Femur (tissue), 1 donor: Measurements from ENCODE around the gene RBM25.

Source experiments
- DNase-seq: peaks from one replicate; pipeline ENCODE4 v3.0.0-alpha.2; 2017

RBM25 gene

GRCh38 chr14:73172500-73172899 lies 114.2 kb downstream of the RBM25 start:
- no peak for DNase-seq

DNA sequence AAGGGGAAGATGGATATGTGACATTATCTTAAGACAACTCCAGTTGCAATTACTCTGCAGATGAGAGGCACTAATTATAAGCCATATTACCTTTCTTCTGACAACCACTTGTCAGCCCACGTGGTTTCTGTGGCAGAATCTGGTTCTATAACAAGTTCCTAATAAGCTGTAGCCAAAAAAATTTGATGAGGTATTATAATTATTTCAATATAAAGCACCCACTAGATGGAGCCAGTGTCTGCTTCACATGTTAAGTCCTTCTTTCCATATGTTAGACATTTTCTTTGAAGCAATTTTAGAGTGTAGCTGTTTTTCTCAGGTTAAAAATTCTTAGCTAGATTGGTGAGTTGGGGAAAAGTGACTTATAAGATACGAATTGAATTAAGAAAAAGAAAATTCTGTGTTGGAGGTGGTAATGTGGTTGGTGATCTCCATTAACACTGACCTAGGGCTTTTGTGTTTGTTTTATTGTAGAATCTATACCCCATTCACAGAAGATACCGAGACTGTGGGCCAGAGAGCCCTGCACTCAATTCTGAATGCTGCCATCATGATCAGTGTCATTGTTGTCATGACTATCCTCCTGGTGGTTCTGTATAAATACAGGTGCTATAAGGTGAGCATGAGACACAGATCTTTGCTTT lies 114.9 kb downstream of the RBM25 start:
- DNase-seq: no peak
